MM.1S (cell line): Measurements from ENCODE around the gene PLEK2.

ENCODE experiments used
- EZH2 ChIP-seq: fragments of 300-600 bp; sonication (generic); optimal IDR thresholded peaks from 2 replicates; pipeline ENCODE3; 2017; ENCODE audit warnings: low read depth, mild to moderate bottlenecking, antibody characterized with exemption, low read length, mixed read lengths
- TF ChIP-seq, protein P1 (sequence below): fragments of 300-600 bp; sonication (generic); IDR thresholded peaks from 2 replicates; pipeline ENCODE4 v1.5.1; 2016; ENCODE audit warnings: antibody characterized with exemption, low read length, mixed read lengths

DNA sequence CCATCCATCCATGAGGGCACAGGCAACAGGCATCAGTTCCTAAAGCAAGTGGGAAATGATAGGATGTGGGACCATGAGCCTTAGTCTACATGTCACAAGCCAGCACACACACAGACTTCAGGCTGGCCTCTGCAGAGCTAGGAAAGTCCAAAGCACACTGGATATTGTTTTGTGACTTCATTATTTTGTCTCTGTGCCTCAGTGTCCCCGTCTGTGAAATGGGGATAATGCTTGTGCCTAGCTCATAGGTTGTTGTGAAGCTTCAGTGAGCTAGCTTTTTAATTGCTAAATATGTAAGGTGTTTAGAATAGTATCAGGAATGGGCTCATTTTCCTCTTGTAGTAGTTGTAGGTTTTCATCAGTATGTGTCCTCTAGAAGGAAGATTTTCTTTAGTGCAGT, 27.0 kb upstream of the PLEK2 start:
- TF ChIP-seq, protein P1, sequence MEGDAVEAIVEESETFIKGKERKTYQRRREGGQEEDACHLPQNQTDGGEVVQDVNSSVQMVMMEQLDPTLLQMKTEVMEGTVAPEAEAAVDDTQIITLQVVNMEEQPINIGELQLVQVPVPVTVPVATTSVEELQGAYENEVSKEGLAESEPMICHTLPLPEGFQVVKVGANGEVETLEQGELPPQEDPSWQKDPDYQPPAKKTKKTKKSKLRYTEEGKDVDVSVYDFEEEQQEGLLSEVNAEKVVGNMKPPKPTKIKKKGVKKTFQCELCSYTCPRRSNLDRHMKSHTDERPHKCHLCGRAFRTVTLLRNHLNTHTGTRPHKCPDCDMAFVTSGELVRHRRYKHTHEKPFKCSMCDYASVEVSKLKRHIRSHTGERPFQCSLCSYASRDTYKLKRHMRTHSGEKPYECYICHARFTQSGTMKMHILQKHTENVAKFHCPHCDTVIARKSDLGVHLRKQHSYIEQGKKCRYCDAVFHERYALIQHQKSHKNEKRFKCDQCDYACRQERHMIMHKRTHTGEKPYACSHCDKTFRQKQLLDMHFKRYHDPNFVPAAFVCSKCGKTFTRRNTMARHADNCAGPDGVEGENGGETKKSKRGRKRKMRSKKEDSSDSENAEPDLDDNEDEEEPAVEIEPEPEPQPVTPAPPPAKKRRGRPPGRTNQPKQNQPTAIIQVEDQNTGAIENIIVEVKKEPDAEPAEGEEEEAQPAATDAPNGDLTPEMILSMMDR = no peak
- TF ChIP-seq EZH2 = no peak
